HEK293T (cell line): ENCODE measurements around the gene AP2B1.
"Not testable (repeated sequence)": the region's sequence is repeated elsewhere in the genome, so short reads cannot be mapped to it uniquely, and the experiment has no call there.

ENCODE experiments used
- CTCF ChIA-PET: fragments of 350-600 bp; formaldehyde crosslinking; extraction: SDS; loops from one replicate; lab custom pipeline; 2021; ENCODE audit warnings: antibody characterized with exemption, inconsistent platforms; lab: Yijun Ruan, JAX
- POLR2A ChIA-PET: fragments of 350-600 bp; formaldehyde crosslinking; extraction: SDS; loops from one replicate; lab custom pipeline; 2020; ENCODE audit warnings: antibody characterized with exemption, inconsistent platforms; lab: Yijun Ruan, JAX
- DNase-seq: peaks from one replicate; pipeline ENCODE4 v3.0.0; 2012; ENCODE audit warnings: mixed read lengths; ENCODE audit errors: extremely low spot score
- ARNT ChIP-seq: fragments of 450-650 bp; IDR thresholded peaks from 2 replicates; pipeline ENCODE4 v1.6.1; 2017; ENCODE audit warnings: mild to moderate bottlenecking
- BHLHE40 ChIP-seq: fragments of 450-650 bp; IDR thresholded peaks from 2 replicates; pipeline ENCODE4 v1.6.1; 2016; ENCODE audit warnings: mild to moderate bottlenecking, moderate library complexity, borderline replicate concordance
- CTBP1 ChIP-seq: fragments of 450-650 bp; IDR thresholded peaks from 2 replicates; pipeline ENCODE4 v1.6.1; 2016; ENCODE audit warnings: borderline replicate concordance
- ELF4 ChIP-seq: fragments of 450-650 bp; IDR thresholded peaks from 2 replicates; pipeline ENCODE4 v1.6.1; 2017; ENCODE audit warnings: antibody characterized with exemption
- FOXA1 ChIP-seq: fragments of 450-650 bp; IDR thresholded peaks from 2 replicates; pipeline ENCODE4 v1.6.1; 2016; ENCODE audit warnings: mild to moderate bottlenecking
- FOXK2 ChIP-seq: fragments of 450-650 bp; IDR thresholded peaks from 2 replicates; pipeline ENCODE4 v1.6.1; 2016; ENCODE audit warnings: mild to moderate bottlenecking
- FOXM1 ChIP-seq: fragments of 450-650 bp; IDR thresholded peaks from 2 replicates; pipeline ENCODE4 v1.6.1; 2017; ENCODE audit warnings: mild to moderate bottlenecking, borderline replicate concordance
- HDGF ChIP-seq: fragments of 450-650 bp; IDR thresholded peaks from 2 replicates; pipeline ENCODE4 v1.6.1; 2017; ENCODE audit warnings: antibody characterized with exemption, borderline replicate concordance
- L3MBTL2 ChIP-seq: fragments of 450-650 bp; conservative IDR thresholded peaks from 2 replicates; pipeline ENCODE4 v1.6.1; 2016; ENCODE audit warnings: mild to moderate bottlenecking
- LEF1 ChIP-seq: fragments of 450-650 bp; IDR thresholded peaks from 2 replicates; pipeline ENCODE4 v1.6.1; 2017; ENCODE audit warnings: mild to moderate bottlenecking, borderline replicate concordance
- NFRKB ChIP-seq: fragments of 450-650 bp; IDR thresholded peaks from 2 replicates; pipeline ENCODE4 v1.6.1; 2016; ENCODE audit warnings: mild to moderate bottlenecking, moderate library complexity
- SP1 ChIP-seq: fragments of 450-650 bp; IDR thresholded peaks from 2 replicates; pipeline ENCODE4 v1.6.1; 2017
- SUZ12 ChIP-seq: fragments of 450-650 bp; IDR thresholded peaks from 2 replicates; pipeline ENCODE4 v1.6.1; 2016; ENCODE audit warnings: mild to moderate bottlenecking
- TARDBP ChIP-seq: fragments of 450-650 bp; IDR thresholded peaks from 2 replicates; pipeline ENCODE4 v1.6.1; 2016
- ZNF384 ChIP-seq: fragments of 450-650 bp; IDR thresholded peaks from 2 replicates; pipeline ENCODE4 v1.6.1; 2016
- TF ChIP-seq, protein P1 (sequence below): fragments of 450-650 bp; IDR thresholded peaks from 2 replicates; pipeline ENCODE4 v1.6.1; 2016

The AP2B1 gene

DNA sequence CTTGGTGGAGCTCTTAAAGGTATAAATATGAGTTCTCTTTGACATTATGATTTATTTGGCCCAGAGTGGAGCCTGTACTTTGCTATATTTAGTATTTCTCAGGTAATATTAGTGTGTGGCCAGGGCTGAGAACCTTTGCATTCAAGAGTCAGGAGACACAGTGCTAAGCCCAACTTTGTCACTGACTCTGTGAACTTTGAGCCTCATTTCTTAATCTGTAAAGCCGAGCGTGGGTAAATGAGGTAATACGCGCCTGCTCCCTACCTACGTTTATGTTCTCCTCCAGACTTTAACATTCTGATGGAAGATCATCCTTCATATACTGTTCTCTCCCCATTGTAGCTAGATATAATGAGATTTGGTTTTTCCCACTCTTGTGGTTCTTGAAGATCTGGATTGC is 10.5 kb downstream of the AP2B1 start:
- ChIA-PET CTCF (no interaction called here), POLR2A (interaction anchor here (1.7 kb wide), 1 partner anchor 19 kb away, joined by 4 read pairs; the partner anchor contains the start of gene PEX12)
- TF ChIP-seq, protein P1, sequence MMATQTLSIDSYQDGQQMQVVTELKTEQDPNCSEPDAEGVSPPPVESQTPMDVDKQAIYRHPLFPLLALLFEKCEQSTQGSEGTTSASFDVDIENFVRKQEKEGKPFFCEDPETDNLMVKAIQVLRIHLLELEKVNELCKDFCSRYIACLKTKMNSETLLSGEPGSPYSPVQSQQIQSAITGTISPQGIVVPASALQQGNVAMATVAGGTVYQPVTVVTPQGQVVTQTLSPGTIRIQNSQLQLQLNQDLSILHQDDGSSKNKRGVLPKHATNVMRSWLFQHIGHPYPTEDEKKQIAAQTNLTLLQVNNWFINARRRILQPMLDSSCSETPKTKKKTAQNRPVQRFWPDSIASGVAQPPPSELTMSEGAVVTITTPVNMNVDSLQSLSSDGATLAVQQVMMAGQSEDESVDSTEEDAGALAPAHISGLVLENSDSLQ, result no peak
- TF ChIP-seq ARNT (no peak), FOXA1 (no peak), HDGF (no peak), SP1 (no peak), L3MBTL2 (no peak), ZNF384 (no peak), SUZ12 (no peak), FOXM1 (no peak), CTBP1 (no peak), LEF1 (no peak)
- no peak for DNase-seq

GRCh38 chr17:35603674-35604073 is 16.6 kb downstream of the AP2B1 start:
- CTCF ChIA-PET, result no interaction called here
- no peak for DNase-seq
- POLR2A ChIA-PET, result interaction anchor here (1.2 to 1.9 kb wide), 2 partner anchors 17 to 26 kb away, joined by 3 to 8 read pairs; partner anchors contain the start of genes AP2B1 and PEX12
- TF ChIP-seq, protein P1, result no peak
- no peak for TF ChIP-seq ARNT
- TF ChIP-seq LEF1, result no peak
- TF ChIP-seq NFRKB, result no peak
- TF ChIP-seq CTBP1, result no peak
- TF ChIP-seq FOXM1, result no peak
- no peak for TF ChIP-seq TARDBP

GRCh38 chr17:35605678-35606077 is 18.6 kb downstream of the AP2B1 start:
- CTCF ChIA-PET, result no interaction called here
- no peak for DNase-seq
- POLR2A ChIA-PET, result interaction anchor here (1.1 kb wide), 1 partner anchor 27 kb away, joined by 3 read pairs; the partner anchor contains the start of gene PEX12
- TF ChIP-seq SUZ12 (no peak), FOXK2 (no peak), ZNF384 (no peak), HDGF (no peak), ARNT (no peak), L3MBTL2 (no peak), CTBP1 (no peak), SP1 (no peak), LEF1 (no peak), NFRKB (no peak), FOXM1 (no peak), ELF4 (no peak), BHLHE40 (no peak), FOXA1 (no peak), TARDBP (no peak)
- TF ChIP-seq, protein P1, result no peak

DNA sequence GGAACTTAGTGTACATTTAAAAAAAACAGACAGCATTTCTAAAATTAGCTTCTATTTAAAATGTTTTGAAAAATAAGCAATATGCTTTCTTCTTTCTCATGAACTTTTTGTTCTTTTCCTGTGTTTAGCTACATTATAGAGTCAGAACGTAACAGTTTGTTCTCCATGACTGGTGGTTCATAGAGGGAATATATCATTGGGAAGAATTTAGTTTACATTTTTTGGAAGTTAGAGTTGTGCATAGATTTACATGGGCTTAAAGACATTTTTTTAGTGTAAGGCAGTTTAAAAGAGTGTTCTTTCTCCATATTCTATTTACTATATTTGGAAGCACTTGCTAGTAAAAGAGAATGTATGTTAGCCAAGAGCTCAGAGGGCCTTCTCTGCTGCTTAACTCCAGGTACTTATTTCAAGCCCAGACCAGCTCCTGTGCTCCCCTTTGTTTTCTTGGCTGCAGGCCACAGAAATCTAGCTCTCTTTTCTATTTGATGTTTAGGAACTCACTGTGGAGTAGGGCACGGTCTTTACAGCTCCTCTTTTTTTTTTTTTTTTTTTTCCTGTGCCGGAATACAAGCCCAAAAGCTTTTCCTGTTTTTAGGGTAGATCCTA is 20.2 kb downstream of the AP2B1 start:
- POLR2A ChIA-PET, result interaction anchor here (0.8 kb wide), 1 partner anchor 201 kb away, joined by 4 read pairs; no protein-coding TSS in a partner anchor
- CTCF ChIA-PET, result interaction anchor here (0.6 to 1.6 kb wide), 3 partner anchors 140 to 583 kb away, joined by 3 to 5 read pairs (median 3); no protein-coding TSS in a partner anchor

DNA sequence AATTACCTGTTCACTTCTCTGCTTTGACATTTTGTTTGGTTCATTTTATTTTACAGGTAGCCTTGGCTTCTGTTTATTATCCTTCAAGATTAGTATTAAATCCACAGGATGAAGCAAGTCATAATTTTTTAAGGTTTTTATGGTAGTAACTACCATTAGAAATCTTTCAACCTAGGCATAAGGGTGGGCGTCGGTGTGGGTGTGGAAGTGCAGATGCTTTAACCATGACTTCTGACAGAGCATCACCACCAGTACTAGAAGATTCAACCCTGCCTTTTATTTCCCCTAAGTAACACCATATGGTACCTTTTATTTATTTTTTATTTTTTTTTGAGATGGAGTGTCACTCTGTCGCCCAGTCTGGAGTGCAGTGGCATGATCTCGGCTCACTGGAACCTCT is 22.7 kb downstream of the AP2B1 start:
- CTCF ChIA-PET, result no interaction called here
- POLR2A ChIA-PET, result no interaction called here
- TF ChIP-seq SUZ12, result no peak
- TF ChIP-seq L3MBTL2, result no peak
- TF ChIP-seq SP1, result no peak
- TF ChIP-seq TARDBP, result no peak
- no peak for TF ChIP-seq HDGF
- no peak for TF ChIP-seq FOXA1
- no peak for DNase-seq

More for the DNA sequence above, 20.2 kb downstream of the AP2B1 start:
- no peak for DNase-seq
- TF ChIP-seq SUZ12, result no peak
- TF ChIP-seq ELF4, result no peak
- no peak for TF ChIP-seq TARDBP
- TF ChIP-seq FOXA1, result no peak
- no peak for TF ChIP-seq SP1
- no peak for TF ChIP-seq FOXM1
- TF ChIP-seq L3MBTL2, result no peak
- no peak for TF ChIP-seq FOXK2
- TF ChIP-seq LEF1, result no peak
- TF ChIP-seq NFRKB, result no peak

- ChIA-PET CTCF (interaction anchor here (4.4 kb wide), 1 partner anchor 138 kb away, joined by 50 read pairs; no protein-coding TSS in a partner anchor), POLR2A (interaction anchor here (3.7 kb wide), 1 partner anchor 32 kb away, joined by 18 read pairs; the partner anchor contains the start of gene PEX12)
- DNase-seq, result not testable (repeated sequence)
Observed at GRCh38 chr17:35610746-35611145, 23.6 kb downstream of the AP2B1 start.
